Measurements from ENCODE around the gene TMX4.

GRCh38 chr20:8008733-8009132 is 10.8 kb downstream of the TMX4 start:
- TF ChIP-seq POLR2A (IDR thresholded peaks at IDR 0.05), result no peak
- TF ChIP-seq CTCF (IDR thresholded peaks at IDR 0.05), result no peak
